PC-9 (cell line): Measurements from ENCODE around the gene PERP.

Experiments used
- EZH2 ChIP-seq: fragments of 200-600 bp; sonication (generic); IDR thresholded peaks from 2 replicates; pipeline ENCODE4 v1.8.0; 2017; ENCODE audit warnings: antibody characterized with exemption, low read depth
- TF ChIP-seq, protein P1 (sequence below): fragments of 200-600 bp; sonication (generic); conservative IDR thresholded peaks from 2 replicates; pipeline ENCODE4 v1.6.1; 2017; ENCODE audit warnings: mixed run types, antibody characterized with exemption, mild to moderate bottlenecking, moderate library complexity

DNA sequence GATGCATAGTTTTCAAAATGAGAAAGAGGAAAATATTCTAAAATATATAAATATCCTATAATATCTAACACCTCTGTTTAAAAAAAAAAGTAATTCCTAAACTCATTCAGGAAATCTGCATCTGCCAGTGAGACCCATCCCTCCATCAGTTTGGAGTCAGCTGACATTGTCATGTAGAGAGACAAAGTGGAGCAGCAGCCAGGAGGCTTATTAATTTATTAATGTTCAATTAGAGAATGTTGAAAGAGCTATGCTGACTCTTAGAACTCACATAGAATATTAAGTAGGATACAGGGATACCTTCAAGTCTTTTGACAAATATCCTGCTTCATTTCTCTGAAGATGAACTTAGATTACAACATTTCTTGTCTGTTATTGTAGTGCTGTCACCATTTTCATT lies 12.8 kb upstream of the PERP start:
- TF ChIP-seq, protein P1, sequence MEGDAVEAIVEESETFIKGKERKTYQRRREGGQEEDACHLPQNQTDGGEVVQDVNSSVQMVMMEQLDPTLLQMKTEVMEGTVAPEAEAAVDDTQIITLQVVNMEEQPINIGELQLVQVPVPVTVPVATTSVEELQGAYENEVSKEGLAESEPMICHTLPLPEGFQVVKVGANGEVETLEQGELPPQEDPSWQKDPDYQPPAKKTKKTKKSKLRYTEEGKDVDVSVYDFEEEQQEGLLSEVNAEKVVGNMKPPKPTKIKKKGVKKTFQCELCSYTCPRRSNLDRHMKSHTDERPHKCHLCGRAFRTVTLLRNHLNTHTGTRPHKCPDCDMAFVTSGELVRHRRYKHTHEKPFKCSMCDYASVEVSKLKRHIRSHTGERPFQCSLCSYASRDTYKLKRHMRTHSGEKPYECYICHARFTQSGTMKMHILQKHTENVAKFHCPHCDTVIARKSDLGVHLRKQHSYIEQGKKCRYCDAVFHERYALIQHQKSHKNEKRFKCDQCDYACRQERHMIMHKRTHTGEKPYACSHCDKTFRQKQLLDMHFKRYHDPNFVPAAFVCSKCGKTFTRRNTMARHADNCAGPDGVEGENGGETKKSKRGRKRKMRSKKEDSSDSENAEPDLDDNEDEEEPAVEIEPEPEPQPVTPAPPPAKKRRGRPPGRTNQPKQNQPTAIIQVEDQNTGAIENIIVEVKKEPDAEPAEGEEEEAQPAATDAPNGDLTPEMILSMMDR: no peak
- TF ChIP-seq EZH2: no peak
